HG03060 (cell line): ENCODE measurements around the gene ID3.

Experiments
- ATAC-seq: cut with Tn5 transposase; IDR thresholded peaks from one replicate; pipeline ENCODE4 v1.9.1; 2021; ENCODE audit warnings: low read depth, moderate number of reproducible peaks; ENCODE audit not compliant: unreplicated experiment

Gene ID3

GRCh38 chr1:23559136-23559984, at the start of gene ID3:
Gene ID3, minus strand, starts transcription at chr1:23559501. Its CDS starts 75 bp downstream, at chr1:23559426.
- ATAC-seq: peak; percentile 58

GRCh38 chr1:23607944-23608343, 48.6 kb upstream of the ID3 start:
- no peak for ATAC-seq

GRCh38 chr1:23601968-23602876, 42.9 kb upstream of the ID3 start:
- ATAC-seq: no peak

GRCh38 chr1:23601135-23601967, 42.0 kb upstream of the ID3 start:
- ATAC-seq: no peak

- ATAC-seq: no peak
Measured at GRCh38 chr1:23600283-23600682, 41.0 kb upstream of the ID3 start.

GRCh38 chr1:23599125-23599524, 39.8 kb upstream of the ID3 start:
- no peak for ATAC-seq

GRCh38 chr1:23598424-23598823, 39.1 kb upstream of the ID3 start:
- no peak for ATAC-seq

- ATAC-seq: no peak
Measured at GRCh38 chr1:23597635-23598388, 38.5 kb upstream of the ID3 start.

GRCh38 chr1:23596382-23597358, 37.4 kb upstream of the ID3 start:
- no peak for ATAC-seq

GRCh38 chr1:23594927-23595353, 35.6 kb upstream of the ID3 start:
- no peak for ATAC-seq

GRCh38 chr1:23594149-23594907, 35.0 kb upstream of the ID3 start:
- no peak for ATAC-seq

GRCh38 chr1:23593556-23594148, 34.4 kb upstream of the ID3 start:
- no peak for ATAC-seq

GRCh38 chr1:23593042-23593521, 33.8 kb upstream of the ID3 start:
- no peak for ATAC-seq

- no peak for ATAC-seq
Measured at GRCh38 chr1:23592209-23592892, 33.0 kb upstream of the ID3 start.

- ATAC-seq: no peak
Measured at GRCh38 chr1:23591460-23592208, 32.3 kb upstream of the ID3 start.
